SHP77 treated with DMSO at 0.1 percent for 48 hours (cell line): Measurements from ENCODE around the gene PLEKHM2.
A peak's percentile ranks its signal among the peaks of the same experiment; 100 is the strongest.

Experiments used
- DNase-seq: peaks from one replicate; lab custom pipeline; 2025; lab: John Stamatoyannopoulos, UW

The PLEKHM2 gene

GRCh38 chr1:15739259-15739658 lies 55.1 kb downstream of the PLEKHM2 start:
- no peak for DNase-seq

GRCh38 chr1:15739745-15740144 lies 55.6 kb downstream of the PLEKHM2 start:
- no peak for DNase-seq

- DNase-seq = peak; percentile 48
These were observed 57.1 kb downstream of the PLEKHM2 start for GRCh38 chr1:15740924-15741850.

GRCh38 chr1:15742339-15742801 lies 58.2 kb downstream of the PLEKHM2 start, which contains the start of gene TMEM82:
TMEM82 (plus strand) TSS chr1:15742499; CDS start chr1:15742560, 61 bp downstream.
- no peak for DNase-seq

GRCh38 chr1:15744122-15744679 lies 60.1 kb downstream of the PLEKHM2 start:
- no peak for DNase-seq

DNA sequence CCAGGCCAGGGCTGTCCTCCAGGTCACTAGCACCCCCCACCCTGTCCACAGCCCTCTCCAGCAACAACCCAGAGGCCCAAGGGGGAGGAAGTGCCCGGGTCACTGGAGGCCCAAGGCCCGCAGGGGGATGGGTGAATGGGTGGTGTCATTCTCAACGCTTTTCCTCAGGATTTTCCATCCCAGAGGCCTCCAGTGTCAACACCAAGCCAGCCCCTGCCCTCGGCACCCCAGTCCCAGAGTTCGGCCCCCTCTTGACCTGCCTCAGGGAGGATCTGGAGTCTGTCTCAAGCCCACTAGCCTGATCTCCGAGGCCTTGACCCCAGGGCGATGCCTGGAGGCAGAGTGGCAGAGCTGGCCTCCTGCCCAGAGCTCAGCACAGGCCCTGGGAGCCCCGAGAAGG lies 63.3 kb downstream of the PLEKHM2 start:
- no peak for DNase-seq

GRCh38 chr1:15748264-15748663 lies 64.1 kb downstream of the PLEKHM2 start:
- no peak for DNase-seq

DNA sequence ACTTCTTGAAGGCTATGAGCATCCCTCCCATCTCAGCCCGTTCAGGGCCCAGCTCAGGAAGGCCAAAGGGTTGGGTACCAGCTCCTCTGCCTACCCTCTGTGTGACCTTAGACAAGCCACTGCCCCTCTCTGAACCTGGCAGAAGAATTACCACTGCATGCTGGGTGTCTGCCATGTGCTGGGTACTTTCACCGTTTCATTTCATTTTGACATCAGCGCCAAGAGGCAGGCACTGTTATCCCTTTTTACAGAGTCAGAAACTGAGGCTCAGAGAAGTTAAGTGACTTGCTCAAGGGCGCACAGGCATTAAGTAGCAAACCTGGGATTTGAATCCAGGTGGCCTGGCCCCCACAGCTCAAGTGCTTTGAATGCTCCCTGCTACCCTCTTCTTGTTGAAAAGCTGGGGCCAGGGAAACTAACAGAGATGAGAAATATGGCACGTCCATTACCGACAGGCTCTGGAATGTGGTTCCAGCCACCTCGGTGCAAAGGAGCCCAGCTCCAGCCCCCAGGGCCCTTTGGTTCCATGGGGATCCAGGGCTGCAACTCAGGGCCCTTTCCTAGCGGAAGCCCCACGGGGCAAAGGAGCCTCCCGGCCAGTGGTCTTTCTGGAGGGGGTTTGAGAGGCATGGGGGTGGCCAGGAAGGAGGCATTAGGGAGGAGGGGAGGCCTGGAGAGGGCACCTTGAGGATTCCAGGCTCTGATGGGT lies 64.7 kb downstream of the PLEKHM2 start:
- DNase-seq = no peak

GRCh38 chr1:15749399-15750291 lies 65.5 kb downstream of the PLEKHM2 start:
- DNase-seq = no peak

GRCh38 chr1:15750924-15751323 lies 66.8 kb downstream of the PLEKHM2 start:
- DNase-seq = no peak

DNA sequence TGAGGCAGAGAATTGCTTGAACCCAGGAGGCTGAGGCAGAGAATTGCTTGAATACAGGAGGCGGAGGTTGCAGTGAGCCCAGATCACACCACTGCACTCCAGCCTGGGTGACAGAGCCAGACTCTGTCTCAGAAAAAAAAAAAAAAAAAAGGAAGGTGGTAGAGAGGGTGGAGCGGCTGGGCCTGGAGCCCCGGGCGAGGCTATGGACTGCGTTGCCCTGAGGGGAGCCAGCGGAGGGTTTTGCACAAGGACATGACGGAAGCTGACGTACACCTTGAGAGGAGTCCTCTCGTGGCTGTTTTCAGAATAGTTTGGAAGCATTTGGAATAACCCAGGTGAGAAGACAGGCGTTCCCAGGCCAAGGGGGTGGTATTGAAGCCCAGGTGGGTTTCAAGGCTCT lies 67.6 kb downstream of the PLEKHM2 start:
- no peak for DNase-seq

- no peak for DNase-seq
These were observed 69.7 kb downstream of the PLEKHM2 start for GRCh38 chr1:15753776-15754175.

- no peak for DNase-seq
These were observed 71.0 kb downstream of the PLEKHM2 start for GRCh38 chr1:15755021-15755645.

- DNase-seq = no peak
These were observed 71.5 kb downstream of the PLEKHM2 start for GRCh38 chr1:15755646-15756040.

GRCh38 chr1:15756143-15757015 lies 72.3 kb downstream of the PLEKHM2 start:
- DNase-seq = peak; percentile 25

GRCh38 chr1:15757016-15757543 lies 73.0 kb downstream of the PLEKHM2 start:
- DNase-seq = no peak

- DNase-seq = no peak
These were observed 73.6 kb downstream of the PLEKHM2 start for GRCh38 chr1:15757575-15758342.

DNA sequence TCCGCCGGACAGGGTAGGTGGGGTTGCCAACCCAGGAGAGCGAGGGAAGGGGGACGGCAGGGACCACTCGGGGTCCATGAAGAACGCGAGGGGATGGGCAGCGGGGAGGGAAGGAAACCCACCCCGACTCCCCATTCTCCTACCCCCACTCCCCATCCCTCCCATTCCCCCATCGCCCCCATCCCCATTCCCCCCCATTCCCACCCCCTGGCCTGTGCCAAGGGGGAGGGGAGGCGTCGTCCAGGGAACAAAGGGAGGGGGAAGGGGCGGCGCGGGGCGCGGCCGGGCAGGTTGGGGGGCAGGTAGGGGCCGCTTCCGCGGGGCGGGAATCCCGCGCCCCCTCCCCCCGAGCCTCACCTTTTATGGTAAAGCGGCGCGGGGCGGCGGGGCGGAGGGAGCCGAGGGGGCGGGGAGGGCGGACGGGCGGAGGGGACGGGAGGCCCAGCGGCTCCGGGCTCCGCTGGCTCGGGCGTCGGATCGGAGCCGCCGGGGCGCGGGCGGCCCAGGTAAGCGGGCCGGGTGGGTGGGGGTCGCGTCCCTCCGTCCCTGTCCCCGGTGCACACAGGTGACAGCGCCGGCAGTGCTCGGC lies 74.3 kb downstream of the PLEKHM2 start, which contains the start of gene FBLIM1:
Gene FBLIM1 (plus strand): TSS at position 453 of the 589 bp plus-strand sequence. CDS start 6,189 bp downstream, outside the sequence.
- DNase-seq = no peak
